Mesendoderm (in vitro differentiated cells): ENCODE measurements around the gene SGMS1.

ENCODE experiments used
- DNase-seq: peaks from one replicate; pipeline ENCODE4 v3.0.0; 2013
- H2AK5ac ChIP-seq: 2 replicates; pipeline ENCODE4 v1.6.1; 2013; ENCODE audit warnings: low read length, inconsistent platforms
- H2BK120ac ChIP-seq: 2 replicates; pipeline ENCODE4 v1.6.1; 2013; ENCODE audit warnings: low read depth, mild to moderate bottlenecking, low read length, moderate library complexity, mixed read lengths
- H2BK15ac ChIP-seq: replicated peaks from 2 replicates; pipeline ENCODE4 v1.6.1; 2013; ENCODE audit warnings: low read depth, mild to moderate bottlenecking, moderate library complexity
- H2BK5ac ChIP-seq: 2 replicates; pipeline ENCODE4 v1.6.1; 2013; ENCODE audit warnings: low read length, inconsistent platforms
- H3K18ac ChIP-seq: 2 replicates; pipeline ENCODE4 v1.6.1; 2013; ENCODE audit warnings: mild to moderate bottlenecking, low read length, mixed read lengths
- H3K23ac ChIP-seq: one replicate; pipeline ENCODE4 v1.6.1; 2013; ENCODE audit warnings: low read length
- H3K27ac ChIP-seq: 2 replicates; pipeline ENCODE4 v1.5.1; 2013; ENCODE audit warnings: low read depth, mild to moderate bottlenecking, inconsistent platforms, low read length, moderate library complexity
- H3K27me3 ChIP-seq: 2 replicates; pipeline ENCODE4 v1.6.1; 2013; ENCODE audit warnings: low read length, control low read depth, mild to moderate bottlenecking, inconsistent platforms; ENCODE audit not compliant: insufficient read depth, poor library complexity
- H3K36me3 ChIP-seq: 2 replicates; pipeline ENCODE4 v1.6.1; 2013; ENCODE audit warnings: low read length, inconsistent platforms; ENCODE audit not compliant: control insufficient read depth, insufficient read depth
- H3K4ac ChIP-seq: one replicate; pipeline ENCODE4 v1.6.1; 2013; ENCODE audit warnings: low read depth, mild to moderate bottlenecking, low read length, moderate library complexity
- H3K4me1 ChIP-seq: 2 replicates; pipeline ENCODE4 v1.6.1; 2013; ENCODE audit warnings: low read depth, low read length, inconsistent platforms; ENCODE audit not compliant: control insufficient read depth
- H3K4me2 ChIP-seq: 2 replicates; pipeline ENCODE4 v1.6.1; 2013; ENCODE audit warnings: low read length
- H3K4me3 ChIP-seq: 2 replicates; pipeline ENCODE4 v1.5.1; 2013; ENCODE audit warnings: mild to moderate bottlenecking, low read length
- H3K56ac ChIP-seq: one replicate; pipeline ENCODE4 v1.6.1; 2013; ENCODE audit warnings: low read length
- H3K79me1 ChIP-seq: 2 replicates; pipeline ENCODE4 v1.6.1; 2013; ENCODE audit warnings: low read length, inconsistent platforms
- H3K79me2 ChIP-seq: 2 replicates; pipeline ENCODE4 v1.6.1; 2013; ENCODE audit warnings: mild to moderate bottlenecking, low read length; ENCODE audit not compliant: control insufficient read depth, insufficient read depth
- H3K9ac ChIP-seq: 2 replicates; pipeline ENCODE4 v1.6.1; 2013; ENCODE audit warnings: low read length, inconsistent platforms
- H4K5ac ChIP-seq: one replicate; pipeline ENCODE4 v1.6.1; 2013; ENCODE audit warnings: low read length
- H4K8ac ChIP-seq: one replicate; pipeline ENCODE4 v1.6.1; 2013; ENCODE audit warnings: low read depth, mild to moderate bottlenecking, control low read depth, low read length, moderate library complexity
- WGBS: extraction: QIAGEN DNeasy Blood & Tissue Kit; methylation state at CpG from one replicate; pipeline ENCODE4 v1.1.7; 2013; ENCODE audit warnings: low lambda C conversion rate, missing lambda C conversion rate; ENCODE audit not compliant: insufficient coverage; ENCODE audit errors: extremely low coverage; 5-methylcytosine and 5-hydroxymethylcytosine counted together

SGMS1 gene

DNA sequence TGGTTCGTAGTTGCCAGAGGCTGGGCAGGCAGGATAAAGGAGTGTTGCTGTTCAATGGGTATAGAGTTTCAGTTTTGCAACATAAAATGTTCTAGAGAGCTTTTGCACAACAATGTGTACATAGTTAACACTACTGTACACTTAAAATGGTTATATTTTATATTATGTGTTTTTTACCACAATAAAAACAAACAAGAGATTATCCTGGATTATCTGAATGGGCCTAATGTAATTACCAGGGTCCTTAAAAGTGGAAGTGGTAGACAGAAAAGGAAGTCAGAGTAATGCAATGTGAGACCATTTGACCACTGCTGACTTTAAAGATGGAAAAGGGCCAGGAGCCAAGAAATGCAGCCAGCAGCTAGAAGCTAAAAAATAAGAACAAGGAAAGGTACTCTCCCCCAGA is 159.7 kb downstream of the SGMS1 start:
- Histone ChIP-seq H3K4ac (no peak overlapping the region), H3K27ac (no peak overlapping the region), H3K56ac (no peak overlapping the region), H3K9ac (no peak overlapping the region), H3K23ac (no peak overlapping the region), H2AK5ac (no peak overlapping the region), H3K4me3 (no peak overlapping the region), H3K27me3 (no peaks in the 10 kb centered on the region), H3K79me1 (no peaks in the 10 kb centered on the region), H2BK120ac (no peak overlapping the region), H4K8ac (no peak overlapping the region), H3K36me3 (no peaks in the 10 kb centered on the region), H2BK15ac (no peak overlapping the region), H4K5ac (no peak overlapping the region), H2BK5ac (no peak overlapping the region), H3K18ac (no peak overlapping the region), H3K79me2 (no peaks in the 10 kb centered on the region), H3K4me2 (no peak overlapping the region), H3K4me1 (no peaks in the 10 kb centered on the region)
- no peak for DNase-seq
- no CpG with 5 or more reads among the region's 1 CpG for WGBS

DNA sequence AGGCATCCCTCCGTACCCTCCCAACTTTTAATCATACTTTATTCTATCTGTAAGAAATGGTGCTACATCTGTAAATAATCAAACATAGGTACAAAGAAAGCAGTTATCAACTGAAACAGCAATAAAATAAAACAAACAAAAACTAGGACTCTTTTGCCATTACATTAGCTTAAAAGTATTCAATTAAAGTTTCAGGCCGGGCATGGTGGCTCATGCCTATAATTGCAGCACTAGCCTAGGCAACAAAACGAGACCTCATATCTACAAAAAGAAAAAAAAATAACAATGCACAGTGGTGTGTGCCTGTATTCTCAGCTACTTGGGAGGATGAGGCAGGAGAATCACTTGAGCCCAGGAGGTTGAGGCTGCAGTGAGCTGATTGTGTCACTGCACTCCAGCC is 161.9 kb downstream of the SGMS1 start:
- Histone ChIP-seq H3K23ac (no peak overlapping the region), H3K56ac (no peak overlapping the region), H3K4me3 (no peak overlapping the region), H3K79me2 (no peaks in the 10 kb centered on the region), H3K18ac (no peak overlapping the region), H3K79me1 (no peaks in the 10 kb centered on the region), H2AK5ac (no peak overlapping the region), H2BK15ac (no peak overlapping the region), H3K27me3 (no peaks in the 10 kb centered on the region), H3K4me2 (no peak overlapping the region), H2BK120ac (no peak overlapping the region), H3K4me1 (no peaks in the 10 kb centered on the region), H3K36me3 (no peaks in the 10 kb centered on the region), H3K9ac (no peak overlapping the region), H2BK5ac (no peak overlapping the region), H3K4ac (no peak overlapping the region), H4K5ac (no peak overlapping the region), H4K8ac (no peak overlapping the region), H3K27ac (no peak overlapping the region)
- DNase-seq = no peak
- WGBS = no CpG with 5 or more reads among the region's 3 CpGs

DNA sequence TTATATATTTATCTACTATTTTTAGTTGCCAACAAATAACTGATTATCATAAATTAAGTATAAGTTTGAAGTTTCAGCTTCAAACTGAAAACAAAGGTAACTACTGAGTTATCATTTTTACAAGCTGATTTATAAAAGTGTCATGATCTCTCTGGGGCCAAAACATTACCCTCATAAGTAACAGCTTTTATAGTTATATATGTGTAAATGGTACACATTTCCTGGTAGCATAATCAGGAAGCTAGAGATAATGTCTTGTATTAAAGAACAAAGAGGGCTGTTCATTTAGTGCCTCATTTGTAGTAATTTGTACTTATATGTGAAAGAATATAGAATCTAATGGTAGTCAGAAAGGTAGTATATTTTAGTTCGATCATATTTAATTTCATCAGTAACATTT is 162.6 kb downstream of the SGMS1 start:
- Histone ChIP-seq H2BK15ac (no peak overlapping the region), H3K4me3 (no peak overlapping the region), H2BK120ac (no peak overlapping the region), H3K4me2 (no peak overlapping the region), H2BK5ac (no peak overlapping the region), H3K18ac (no peak overlapping the region), H2AK5ac (no peak overlapping the region), H3K36me3 (no peaks in the 10 kb centered on the region), H3K23ac (no peak overlapping the region), H3K79me1 (no peaks in the 10 kb centered on the region), H4K5ac (no peak overlapping the region), H3K56ac (no peak overlapping the region), H4K8ac (no peak overlapping the region), H3K27ac (no peak overlapping the region), H3K27me3 (no peaks in the 10 kb centered on the region), H3K4me1 (no peaks in the 10 kb centered on the region), H3K4ac (no peak overlapping the region), H3K9ac (no peak overlapping the region), H3K79me2 (no peaks in the 10 kb centered on the region)
- no peak for DNase-seq
- no CpG with 5 or more reads among the region's 1 CpG for WGBS

DNA sequence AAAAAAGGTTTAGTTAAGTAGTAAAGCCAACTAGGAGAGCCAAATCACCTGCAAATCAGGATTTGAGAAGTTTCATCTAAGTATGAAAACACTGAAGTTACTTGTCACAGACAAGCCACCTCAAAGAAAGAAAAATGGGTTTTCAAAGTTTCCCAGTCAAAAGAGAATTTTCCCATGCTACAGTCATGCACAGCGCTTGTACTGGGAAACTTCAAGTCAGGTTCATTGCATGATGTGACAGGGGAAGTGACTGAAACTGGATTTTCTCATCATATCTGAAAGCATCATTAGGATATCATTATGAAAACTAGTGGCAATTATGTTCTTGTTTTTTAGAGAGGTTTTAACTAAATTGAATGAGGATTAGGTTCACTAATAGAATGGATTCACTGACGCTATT is 167.0 kb downstream of the SGMS1 start:
- no peaks in the 10 kb centered on the region for H3K79me1 ChIP-seq
- H3K4me1 ChIP-seq = no peaks in the 10 kb centered on the region
- no peak overlapping the region for H4K5ac ChIP-seq
- H3K27me3 ChIP-seq = no peaks in the 10 kb centered on the region
- no peaks in the 10 kb centered on the region for H3K36me3 ChIP-seq
- no peak overlapping the region for H4K8ac ChIP-seq
- no peak overlapping the region for H2AK5ac ChIP-seq
- H3K4me3 ChIP-seq = no peak overlapping the region
- no peak overlapping the region for H2BK5ac ChIP-seq
- no peaks in the 10 kb centered on the region for H3K79me2 ChIP-seq
- no peak overlapping the region for H3K9ac ChIP-seq
- no peak overlapping the region for H2BK120ac ChIP-seq
- H3K4me2 ChIP-seq = no peak overlapping the region
- H2BK15ac ChIP-seq = no peak overlapping the region
- H3K4ac ChIP-seq = no peak overlapping the region
- no peak overlapping the region for H3K18ac ChIP-seq
- no CpG with 5 or more reads among the region's 2 CpGs for WGBS
- no peak overlapping the region for H3K23ac ChIP-seq
- no peak overlapping the region for H3K56ac ChIP-seq
- no peak for DNase-seq
- H3K27ac ChIP-seq = no peak overlapping the region

DNA sequence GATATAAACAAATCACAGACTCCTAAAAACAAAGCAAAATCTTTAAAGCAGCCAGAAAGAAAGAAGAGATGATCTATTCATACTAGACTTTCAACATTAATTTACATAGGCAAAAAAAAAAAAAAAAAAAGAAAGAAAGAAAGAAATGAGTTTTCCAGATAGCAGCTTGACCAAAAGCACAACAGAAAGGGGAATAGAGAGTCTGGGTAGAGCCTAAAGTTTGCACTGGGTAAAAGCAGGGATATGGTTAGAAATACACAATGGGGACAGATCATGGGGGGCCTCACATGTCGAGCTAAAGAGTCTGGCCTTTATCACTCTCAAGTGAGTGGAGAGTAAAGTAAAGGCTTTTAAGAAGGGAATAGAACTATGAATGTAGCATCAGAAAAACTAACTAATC is 169.8 kb downstream of the SGMS1 start:
- no peaks in the 10 kb centered on the region for H3K4me1 ChIP-seq
- H3K4me3 ChIP-seq = no peak overlapping the region
- no peak overlapping the region for H2AK5ac ChIP-seq
- no peak overlapping the region for H3K9ac ChIP-seq
- no peak overlapping the region for H3K27ac ChIP-seq
- H3K4ac ChIP-seq = no peak overlapping the region
- no peak overlapping the region for H4K8ac ChIP-seq
- no peak overlapping the region for H3K23ac ChIP-seq
- H2BK120ac ChIP-seq = no peak overlapping the region
- DNase-seq = no peak
- H3K27me3 ChIP-seq = no peaks in the 10 kb centered on the region
- no CpG with 5 or more reads among the region's 1 CpG for WGBS
- no peak overlapping the region for H2BK5ac ChIP-seq
- H3K36me3 ChIP-seq = no peaks in the 10 kb centered on the region
- no peak overlapping the region for H2BK15ac ChIP-seq
- no peak overlapping the region for H3K18ac ChIP-seq
- no peaks in the 10 kb centered on the region for H3K79me2 ChIP-seq
- no peak overlapping the region for H4K5ac ChIP-seq
- H3K56ac ChIP-seq = no peak overlapping the region
- no peaks in the 10 kb centered on the region for H3K79me1 ChIP-seq
- H3K4me2 ChIP-seq = no peak overlapping the region

DNA sequence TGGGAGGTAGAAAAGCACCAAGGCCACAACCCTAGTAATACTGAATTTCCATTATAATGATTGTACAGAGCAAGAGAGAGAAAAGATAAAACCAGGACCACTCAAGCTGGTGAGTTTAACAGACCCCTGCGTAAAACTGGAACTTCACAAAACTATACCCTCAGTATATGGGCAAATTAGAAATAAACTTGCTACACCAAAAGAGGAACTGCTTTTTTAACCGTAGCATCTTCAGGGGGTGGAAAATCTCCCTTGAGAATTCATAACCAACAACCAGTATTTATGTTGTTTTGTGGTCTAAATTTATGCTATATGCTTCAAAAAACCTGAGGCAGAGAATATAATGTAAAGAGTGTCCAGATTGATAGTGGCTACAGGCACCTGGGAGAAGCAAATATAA is 171.2 kb downstream of the SGMS1 start:
- Histone ChIP-seq H3K27ac (no peak overlapping the region), H2AK5ac (no peak overlapping the region), H3K9ac (no peak overlapping the region), H3K36me3 (no peaks in the 10 kb centered on the region), H3K79me1 (no peaks in the 10 kb centered on the region), H3K27me3 (no peaks in the 10 kb centered on the region), H3K56ac (no peak overlapping the region), H3K4ac (no peak overlapping the region), H3K79me2 (no peaks in the 10 kb centered on the region), H2BK120ac (no peak overlapping the region), H4K5ac (no peak overlapping the region), H3K4me1 (no peaks in the 10 kb centered on the region), H3K18ac (no peak overlapping the region), H3K4me3 (no peak overlapping the region), H4K8ac (no peak overlapping the region), H2BK15ac (no peak overlapping the region), H3K23ac (no peak overlapping the region), H2BK5ac (no peak overlapping the region), H3K4me2 (no peak overlapping the region)
- no peak for DNase-seq
- no CpG with 5 or more reads among the region's 2 CpGs for WGBS
